ENCODE measurements around the gene RAB43.

The RAB43 gene

GRCh38 chr3:129056451-129057173, 65.0 kb downstream of the RAB43 start:
- no peak overlapping the region for H3K27ac ChIP-seq (replicated peaks)
- H3K4me3 ChIP-seq (replicated peaks; ENCODE audit: insufficient read depth, low read length): no peak overlapping the region
- TF ChIP-seq, protein P1, sequence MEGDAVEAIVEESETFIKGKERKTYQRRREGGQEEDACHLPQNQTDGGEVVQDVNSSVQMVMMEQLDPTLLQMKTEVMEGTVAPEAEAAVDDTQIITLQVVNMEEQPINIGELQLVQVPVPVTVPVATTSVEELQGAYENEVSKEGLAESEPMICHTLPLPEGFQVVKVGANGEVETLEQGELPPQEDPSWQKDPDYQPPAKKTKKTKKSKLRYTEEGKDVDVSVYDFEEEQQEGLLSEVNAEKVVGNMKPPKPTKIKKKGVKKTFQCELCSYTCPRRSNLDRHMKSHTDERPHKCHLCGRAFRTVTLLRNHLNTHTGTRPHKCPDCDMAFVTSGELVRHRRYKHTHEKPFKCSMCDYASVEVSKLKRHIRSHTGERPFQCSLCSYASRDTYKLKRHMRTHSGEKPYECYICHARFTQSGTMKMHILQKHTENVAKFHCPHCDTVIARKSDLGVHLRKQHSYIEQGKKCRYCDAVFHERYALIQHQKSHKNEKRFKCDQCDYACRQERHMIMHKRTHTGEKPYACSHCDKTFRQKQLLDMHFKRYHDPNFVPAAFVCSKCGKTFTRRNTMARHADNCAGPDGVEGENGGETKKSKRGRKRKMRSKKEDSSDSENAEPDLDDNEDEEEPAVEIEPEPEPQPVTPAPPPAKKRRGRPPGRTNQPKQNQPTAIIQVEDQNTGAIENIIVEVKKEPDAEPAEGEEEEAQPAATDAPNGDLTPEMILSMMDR (IDR thresholded peaks at IDR 0.05; ENCODE audit: insufficient read depth, low read length): no peak
- TF ChIP-seq, protein P2, sequence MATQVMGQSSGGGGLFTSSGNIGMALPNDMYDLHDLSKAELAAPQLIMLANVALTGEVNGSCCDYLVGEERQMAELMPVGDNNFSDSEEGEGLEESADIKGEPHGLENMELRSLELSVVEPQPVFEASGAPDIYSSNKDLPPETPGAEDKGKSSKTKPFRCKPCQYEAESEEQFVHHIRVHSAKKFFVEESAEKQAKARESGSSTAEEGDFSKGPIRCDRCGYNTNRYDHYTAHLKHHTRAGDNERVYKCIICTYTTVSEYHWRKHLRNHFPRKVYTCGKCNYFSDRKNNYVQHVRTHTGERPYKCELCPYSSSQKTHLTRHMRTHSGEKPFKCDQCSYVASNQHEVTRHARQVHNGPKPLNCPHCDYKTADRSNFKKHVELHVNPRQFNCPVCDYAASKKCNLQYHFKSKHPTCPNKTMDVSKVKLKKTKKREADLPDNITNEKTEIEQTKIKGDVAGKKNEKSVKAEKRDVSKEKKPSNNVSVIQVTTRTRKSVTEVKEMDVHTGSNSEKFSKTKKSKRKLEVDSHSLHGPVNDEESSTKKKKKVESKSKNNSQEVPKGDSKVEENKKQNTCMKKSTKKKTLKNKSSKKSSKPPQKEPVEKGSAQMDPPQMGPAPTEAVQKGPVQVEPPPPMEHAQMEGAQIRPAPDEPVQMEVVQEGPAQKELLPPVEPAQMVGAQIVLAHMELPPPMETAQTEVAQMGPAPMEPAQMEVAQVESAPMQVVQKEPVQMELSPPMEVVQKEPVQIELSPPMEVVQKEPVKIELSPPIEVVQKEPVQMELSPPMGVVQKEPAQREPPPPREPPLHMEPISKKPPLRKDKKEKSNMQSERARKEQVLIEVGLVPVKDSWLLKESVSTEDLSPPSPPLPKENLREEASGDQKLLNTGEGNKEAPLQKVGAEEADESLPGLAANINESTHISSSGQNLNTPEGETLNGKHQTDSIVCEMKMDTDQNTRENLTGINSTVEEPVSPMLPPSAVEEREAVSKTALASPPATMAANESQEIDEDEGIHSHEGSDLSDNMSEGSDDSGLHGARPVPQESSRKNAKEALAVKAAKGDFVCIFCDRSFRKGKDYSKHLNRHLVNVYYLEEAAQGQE (IDR thresholded peaks at IDR 0.05; ENCODE audit: insufficient replicate concordance, low read depth): no peak
- TF ChIP-seq GABPA (IDR thresholded peaks at IDR 0.05; ENCODE audit: low read depth) (no peak), SPI1 (IDR thresholded peaks at IDR 0.05; ENCODE audit: borderline replicate concordance, low read depth) (no peak), POLR2AphosphoS5 (IDR thresholded peaks at IDR 0.05; ENCODE audit: low read depth) (no peak)
- no peaks in the 10 kb centered on the region for H3K27me3 ChIP-seq (ENCODE audit: insufficient read depth, poor library complexity, severe bottlenecking)
- DNase-seq (ENCODE audit: low read depth in 1 of 2, low spot score in 1 of 2): no peak

GRCh38 chr3:129054605-129055104, 66.9 kb downstream of the RAB43 start:
- Histone ChIP-seq H3K27me3 (ENCODE audit: insufficient read depth, poor library complexity, severe bottlenecking) (no peaks in the 10 kb centered on the region), H3K27ac (replicated peaks) (no peak overlapping the region), H3K4me3 (replicated peaks; ENCODE audit: insufficient read depth, low read length) (no peak overlapping the region)
- no peak for DNase-seq (ENCODE audit: low read depth in 1 of 2, low spot score in 1 of 2)
- TF ChIP-seq GABPA (IDR thresholded peaks at IDR 0.05; ENCODE audit: low read depth) (no peak), POLR2AphosphoS5 (IDR thresholded peaks at IDR 0.05; ENCODE audit: low read depth) (no peak), SPI1 (IDR thresholded peaks at IDR 0.05; ENCODE audit: borderline replicate concordance, low read depth) (no peak)
- TF ChIP-seq, protein P1 (IDR thresholded peaks at IDR 0.05; ENCODE audit: insufficient read depth, low read length): no peak
- TF ChIP-seq, protein P2 (IDR thresholded peaks at IDR 0.05; ENCODE audit: insufficient replicate concordance, low read depth): no peak

DNA sequence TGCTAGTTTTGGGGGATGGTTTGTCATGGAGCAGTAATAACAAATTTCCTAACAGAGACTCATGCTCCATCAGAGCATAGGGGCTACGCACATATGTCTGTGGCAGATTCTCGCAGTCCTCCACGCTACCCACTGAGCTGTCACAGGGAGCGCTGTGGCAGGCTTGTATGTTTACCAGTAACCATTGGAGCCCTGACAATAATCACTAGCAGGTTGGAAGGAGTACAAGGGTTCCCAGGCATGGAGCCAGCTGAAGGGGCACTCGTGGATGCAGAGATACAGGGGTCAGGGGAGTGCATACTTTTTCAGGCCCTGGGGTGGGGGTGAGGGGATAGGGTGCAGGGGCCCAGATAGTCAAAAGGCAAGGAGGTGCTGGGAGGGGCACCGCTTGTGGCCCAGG, 68.9 kb downstream of the RAB43 start:
- TF ChIP-seq POLR2AphosphoS5 (IDR thresholded peaks at IDR 0.05; ENCODE audit: low read depth): no peak
- TF ChIP-seq GABPA (IDR thresholded peaks at IDR 0.05; ENCODE audit: low read depth): no peak
- TF ChIP-seq, protein P2 (IDR thresholded peaks at IDR 0.05; ENCODE audit: insufficient replicate concordance, low read depth): no peak
- TF ChIP-seq, protein P1 (IDR thresholded peaks at IDR 0.05; ENCODE audit: insufficient read depth, low read length): no peak
- no peak for TF ChIP-seq SPI1 (IDR thresholded peaks at IDR 0.05; ENCODE audit: borderline replicate concordance, low read depth)
- H3K27me3 ChIP-seq (ENCODE audit: insufficient read depth, poor library complexity, severe bottlenecking): no peaks in the 10 kb centered on the region
- H3K4me3 ChIP-seq (replicated peaks; ENCODE audit: insufficient read depth, low read length): no peak overlapping the region
- no peak for DNase-seq (ENCODE audit: low read depth in 1 of 2, low spot score in 1 of 2)
- no peak overlapping the region for H3K27ac ChIP-seq (replicated peaks)
